Testis (tissue), 3 donors: ENCODE measurements around the gene NIT1. TPM values are rescaled to one million over a fixed set of nuclear protein-coding genes. Genes with fewer than 3 reads are reported as not detected.

Experiments
- DNase-seq: peaks from one replicate; pipeline ENCODE4 v3.0.0-alpha.2; 2019
- H3K27ac ChIP-seq, 2 donors: fragments of 200-600 bp; sonication (generic); one replicate each; pipeline ENCODE4 v1.5.1; 2019
- H3K27me3 ChIP-seq: fragments of 200-600 bp; sonication (generic); one replicate; pipeline ENCODE4 v1.5.1; 2019
- H3K36me3 ChIP-seq: fragments of 200-600 bp; sonication (generic); one replicate; pipeline ENCODE4 v1.5.1; 2017; ENCODE audit warnings: low read depth; ENCODE audit errors: missing control alignments
- H3K4me1 ChIP-seq: fragments of 200-600 bp; sonication (generic); one replicate; pipeline ENCODE4 v1.5.1; 2019
- H3K4me3 ChIP-seq, 2 donors: fragments of 200-600 bp; sonication (generic); one replicate each; pipeline ENCODE4 v1.5.1; 2017 to 2019
- H3K9me3 ChIP-seq: fragments of 200-600 bp; sonication (generic); one replicate; pipeline ENCODE4 v1.5.1; 2017
- CTCF ChIP-seq, 3 experiments: fragments of 450-650 bp in 2 of 3; fragments of 200-600 bp in 1 of 3; sonication (generic) in 1 of 3; IDR thresholded peaks; one replicate each; pipeline ENCODE4 v1.5.1; 2016 to 2019; ENCODE audit warnings: antibody characterized with exemption in 3 of 3, mild to moderate bottlenecking in 2 of 3, moderate library complexity in 1 of 3
- POLR2A ChIP-seq: fragments of 450-650 bp; IDR thresholded peaks from one replicate; pipeline ENCODE4 v1.6.1; 2017; ENCODE audit warnings: antibody characterized with exemption, mild to moderate bottlenecking, moderate library complexity
- WGBS, 2 donors: methylation state at CpG; one replicate each; pipeline ENCODE4 v1.1.5; 2018; 5-methylcytosine and 5-hydroxymethylcytosine counted together
- intact Hi-C: fragments of 100-400 bp; cut with DNase I; formaldehyde crosslinking; loops from one replicate; pipeline ENCODE4 v1.15.1; 2023; ENCODE audit warnings: low total_unique reads
- polyA plus RNA-seq: library from polyadenylated mRNA; stranded (reverse); fragments of 350-450 nt; fragmentation: Illumina TruSeq; extraction: RNeasy Lipid Tissue Mini Kit (QIAGEN cat#74804); gene quantifications from one replicate; pipeline ENCODE4 v1.2.3, GENCODE V29; 2014; ENCODE audit warnings: low read depth, low replicate concordance; ENCODE audit not compliant: insufficient read depth
- total RNA-seq, 2 donors: library from RNA; depleted of rRNA; stranded (reverse); fragments of >200 nt; gene quantifications; one replicate each; pipeline ENCODE4 v1.2.3, GENCODE V29; 2016

The NIT1 gene
- total and polyA plus RNA-seq, 3 donors from 2014 or later, result 44.8 to 51.1 (median 51.1) TPM

GRCh38 chr1:161073474-161074121, 44.3 kb upstream of the NIT1 start:
- DNase-seq, result no peak
- Histone ChIP-seq H3K9me3 (no peaks in the 10 kb centered on the region), H3K4me3 (no peak overlapping the region), H3K36me3 (no peaks in the 10 kb centered on the region), H3K27ac (no peak overlapping the region), H3K4me1 (no peaks in the 10 kb centered on the region), H3K27me3 (no peaks in the 10 kb centered on the region)
- no peak for TF ChIP-seq CTCF (IDR thresholded peaks at IDR 0.05)
- TF ChIP-seq POLR2A, result no peak
- WGBS, 2 donors, result 0 to 83% methylated on average over 1 to 7 of the region's 7 CpGs
- intact Hi-C loops, result no loop called here

- H3K4me3 ChIP-seq, result no peak overlapping the region
- no peaks in the 10 kb centered on the region for H3K4me1 ChIP-seq
- DNase-seq, result no peak
- TF ChIP-seq CTCF (IDR thresholded peaks at IDR 0.05) (no peak), POLR2A (no peak)
- H3K9me3 ChIP-seq, result no peaks in the 10 kb centered on the region
- no peaks in the 10 kb centered on the region for H3K36me3 ChIP-seq
- H3K27me3 ChIP-seq, result no peaks in the 10 kb centered on the region
- 78 to 84% methylated on average over 11 to 12 of the region's 12 CpGs for WGBS, 2 donors
- H3K27ac ChIP-seq, result no peak overlapping the region
- intact Hi-C loops, result no loop called here
These were observed 43.1 kb upstream of the NIT1 start for GRCh38 chr1:161074676-161075368.

GRCh38 chr1:161076410-161076809, 41.5 kb upstream of the NIT1 start:
- Histone ChIP-seq H3K4me1 (no peaks in the 10 kb centered on the region), H3K4me3 (no peak overlapping the region), H3K27ac (no peak overlapping the region), H3K36me3 (no peaks in the 10 kb centered on the region), H3K27me3 (no peaks in the 10 kb centered on the region), H3K9me3 (no peaks in the 10 kb centered on the region)
- no peak for DNase-seq
- no peak for TF ChIP-seq CTCF (IDR thresholded peaks at IDR 0.05)
- TF ChIP-seq POLR2A, result no peak
- intact Hi-C loops, result no loop called here

- DNase-seq, result no peak
- TF ChIP-seq CTCF (IDR thresholded peaks at IDR 0.05) (no peak), POLR2A (no peak)
- Histone ChIP-seq H3K9me3 (no peaks in the 10 kb centered on the region), H3K36me3 (no peaks in the 10 kb centered on the region), H3K27me3 (no peaks in the 10 kb centered on the region), H3K4me1 (no peaks in the 10 kb centered on the region), H3K27ac (no peak overlapping the region), H3K4me3 (no peak overlapping the region)
- intact Hi-C loops, result no loop called here
- WGBS, 2 donors, result 72 to 81% methylated on average over 6 to 9 of the region's 9 CpGs
These were observed 40.5 kb upstream of the NIT1 start for GRCh38 chr1:161077426-161077825.
